Esophagus muscularis mucosa (tissue), 4 donors: ENCODE measurements around the gene ZNF670. TPM values are rescaled to one million over a fixed set of nuclear protein-coding genes. Genes with fewer than 3 reads are reported as not detected.

Experiments
- DNase-seq: peaks from one replicate; pipeline ENCODE4 v3.0.0-alpha.2; 2017; ENCODE audit errors: extremely low spot score
- H3K27ac ChIP-seq, 4 donors: fragments of 200-600 bp; sonication (generic); replicated peaks in 1 of 4; 1 replicate in 3 of 4; 2 replicates in 1 of 4; pipeline ENCODE4 v1.5.1; 2016 to 2019; ENCODE audit warnings: mild to moderate bottlenecking in 1 of 4
- H3K27me3 ChIP-seq, 4 donors: fragments of 200-600 bp; sonication (generic); one replicate each; pipeline versions ENCODE4 v1.5.1 to v1.6.0; 2016 to 2019
- H3K36me3 ChIP-seq, 4 donors: fragments of 200-600 bp; sonication (generic); one replicate each; pipeline ENCODE4 v1.5.1; 2016 to 2019
- H3K4me1 ChIP-seq, 4 donors: fragments of 200-600 bp; sonication (generic); one replicate each; pipeline ENCODE4 v1.5.1; 2016 to 2019
- H3K4me3 ChIP-seq, 4 donors: fragments of 200-600 bp; sonication (generic); 1 replicate in 2 of 4; 2 replicates in 2 of 4; pipeline ENCODE4 v1.5.1; 2016 to 2019; ENCODE audit warnings: mild to moderate bottlenecking in 4 of 4, moderate library complexity in 1 of 4
- H3K9me3 ChIP-seq, 4 donors: fragments of 200-600 bp; sonication (generic); 1 replicate in 3 of 4; 2 replicates in 1 of 4; pipeline ENCODE4 v1.5.1; 2016 to 2019
- EP300 ChIP-seq: sonication (generic); formaldehyde crosslinking; IDR thresholded peaks from one replicate; pipeline ENCODE4 v1.6.1; 2017; ENCODE audit warnings: antibody characterized with exemption
- POLR2A ChIP-seq: fragments of 450-650 bp; IDR thresholded peaks from one replicate; pipeline ENCODE4 v1.6.1; 2017; ENCODE audit warnings: antibody characterized with exemption, moderate library complexity, mild to moderate bottlenecking, low read depth
- POLR2AphosphoS5 ChIP-seq, 2 donors: sonication (generic); formaldehyde crosslinking; IDR thresholded peaks; one replicate each; pipeline ENCODE4 v1.6.1; 2017; ENCODE audit warnings: antibody characterized with exemption in 2 of 2
- WGBS: methylation state at CpG from one replicate; pipeline ENCODE4 v1.1.5; 2018; 5-methylcytosine and 5-hydroxymethylcytosine counted together
- intact Hi-C: fragments of 100-400 bp; cut with DNase I; formaldehyde crosslinking; loops from one replicate; pipeline ENCODE4 v1.15.1; 2023
- total RNA-seq, 4 donors: library from RNA; depleted of rRNA; stranded (reverse); fragments of >200 nt; gene quantifications; one replicate each; pipeline versions ENCODE4 v1.1.0 to v1.2.1, GENCODE V29; 2016
- TF ChIP-seq, protein P1 (sequence below), 3 experiments: fragments of 200-600 bp in 2 of 3; fragments of 450-650 bp in 1 of 3; sonication (generic) in 2 of 3; IDR thresholded peaks; one replicate each; pipeline ENCODE4 v1.5.1; 2017 to 2019; ENCODE audit warnings: antibody characterized with exemption in 3 of 3, mild to moderate bottlenecking in 2 of 3, moderate library complexity in 1 of 3

ZNF670 gene
- total RNA-seq, 4 donors from 2014 or later: 2.1 to 4.0 (median 2.3) TPM

GRCh38 chr1:247056071-247056470 lies 22.5 kb downstream of the ZNF670 start:
- no peak for DNase-seq
- Histone ChIP-seq H3K4me1 (peaks cover 0 to 19% (median 15%) of the 10 kb centered on the region in 4 donors), H3K4me3 (no peak overlapping the region), H3K27me3 (no peaks in the 10 kb centered on the region), H3K9me3 (no peaks in the 10 kb centered on the region), H3K36me3 (no peaks in the 10 kb centered on the region), H3K27ac (no peak overlapping the region)
- TF ChIP-seq POLR2A (no peak), POLR2AphosphoS5 (IDR thresholded peaks at IDR 0.05) (no peak), EP300 (no peak)
- TF ChIP-seq, protein P1, sequence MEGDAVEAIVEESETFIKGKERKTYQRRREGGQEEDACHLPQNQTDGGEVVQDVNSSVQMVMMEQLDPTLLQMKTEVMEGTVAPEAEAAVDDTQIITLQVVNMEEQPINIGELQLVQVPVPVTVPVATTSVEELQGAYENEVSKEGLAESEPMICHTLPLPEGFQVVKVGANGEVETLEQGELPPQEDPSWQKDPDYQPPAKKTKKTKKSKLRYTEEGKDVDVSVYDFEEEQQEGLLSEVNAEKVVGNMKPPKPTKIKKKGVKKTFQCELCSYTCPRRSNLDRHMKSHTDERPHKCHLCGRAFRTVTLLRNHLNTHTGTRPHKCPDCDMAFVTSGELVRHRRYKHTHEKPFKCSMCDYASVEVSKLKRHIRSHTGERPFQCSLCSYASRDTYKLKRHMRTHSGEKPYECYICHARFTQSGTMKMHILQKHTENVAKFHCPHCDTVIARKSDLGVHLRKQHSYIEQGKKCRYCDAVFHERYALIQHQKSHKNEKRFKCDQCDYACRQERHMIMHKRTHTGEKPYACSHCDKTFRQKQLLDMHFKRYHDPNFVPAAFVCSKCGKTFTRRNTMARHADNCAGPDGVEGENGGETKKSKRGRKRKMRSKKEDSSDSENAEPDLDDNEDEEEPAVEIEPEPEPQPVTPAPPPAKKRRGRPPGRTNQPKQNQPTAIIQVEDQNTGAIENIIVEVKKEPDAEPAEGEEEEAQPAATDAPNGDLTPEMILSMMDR (IDR thresholded peaks at IDR 0.05): no peak
- 93% methylated on average over 2 of the region's 2 CpGs for WGBS
- intact Hi-C loops: no loop called here

GRCh38 chr1:247054992-247055415 lies 23.6 kb downstream of the ZNF670 start:
- Histone ChIP-seq H3K36me3 (no peaks in the 10 kb centered on the region), H3K4me3 (no peak overlapping the region), H3K4me1 (peaks cover 0 to 19% (median 15%) of the 10 kb centered on the region in 4 donors), H3K27ac (no peak overlapping the region), H3K27me3 (no peaks in the 10 kb centered on the region), H3K9me3 (no peaks in the 10 kb centered on the region)
- WGBS: 43% methylated on average over 2 of the region's 2 CpGs
- TF ChIP-seq, protein P1 (IDR thresholded peaks at IDR 0.05): no peak
- TF ChIP-seq EP300 (no peak), POLR2A (no peak), POLR2AphosphoS5 (IDR thresholded peaks at IDR 0.05) (no peak)
- intact Hi-C loops: no loop called here
- no peak for DNase-seq

- Histone ChIP-seq H3K4me1 (peaks cover 0 to 9% (median 0%) of the 10 kb centered on the region in 4 donors), H3K4me3 (no peak overlapping the region), H3K27me3 (no peaks in the 10 kb centered on the region), H3K9me3 (peaks cover 0 to 22% (median 10%) of the 10 kb centered on the region in 4 donors), H3K27ac (no peak overlapping the region), H3K36me3 (no peaks in the 10 kb centered on the region)
- WGBS: 94% methylated on average over 2 of the region's 2 CpGs
- TF ChIP-seq POLR2A (no peak), POLR2AphosphoS5 (IDR thresholded peaks at IDR 0.05) (no peak), EP300 (no peak)
- TF ChIP-seq, protein P1 (IDR thresholded peaks at IDR 0.05): no peak
- intact Hi-C loops: no loop called here
- no peak for DNase-seq
Observed at GRCh38 chr1:247047702-247048101, 30.9 kb downstream of the ZNF670 start.

DNA sequence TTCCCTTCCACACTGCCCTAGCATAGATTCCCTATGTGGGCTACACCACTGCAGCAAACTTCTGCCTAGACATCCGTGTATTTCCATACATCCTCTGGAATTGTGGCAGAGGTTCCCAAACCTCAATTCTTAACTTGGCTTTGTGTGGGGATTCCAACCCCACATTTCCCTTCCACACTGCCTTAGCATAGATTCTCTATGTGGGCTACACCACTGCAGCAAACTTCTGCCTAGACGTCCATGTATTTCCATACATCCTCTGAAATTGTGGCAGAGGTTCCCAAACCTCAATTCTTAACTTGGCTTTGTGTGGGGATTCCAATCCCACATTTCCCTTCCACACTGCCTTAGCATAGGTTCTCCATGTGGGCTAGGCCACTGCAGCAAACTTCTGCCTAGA lies 31.4 kb downstream of the ZNF670 start:
- peaks cover 0 to 22% (median 10%) of the 10 kb centered on the region in 4 donors for H3K9me3 ChIP-seq
- intact Hi-C loops: no loop called here

More for the DNA sequence above, 31.4 kb downstream of the ZNF670 start:
- H3K27me3 ChIP-seq: no peaks in the 10 kb centered on the region
- no peak overlapping the region for H3K4me3 ChIP-seq
- DNase-seq: no peak
- WGBS: 91% methylated on average over 2 of the region's 2 CpGs
- no peaks in the 10 kb centered on the region for H3K36me3 ChIP-seq
- peaks cover 0 to 9% (median 0%) of the 10 kb centered on the region in 4 donors for H3K4me1 ChIP-seq
- no peak for TF ChIP-seq POLR2A
- TF ChIP-seq POLR2AphosphoS5 (IDR thresholded peaks at IDR 0.05): no peak
- no peak for TF ChIP-seq EP300
- TF ChIP-seq, protein P1 (IDR thresholded peaks at IDR 0.05): no peak
- no peak overlapping the region for H3K27ac ChIP-seq
